NCI-H226 (cell line): ENCODE measurements around the gene CAMK4.
A peak's percentile ranks its signal among the peaks of the same experiment; 100 is the strongest.

Source experiments
- DNase-seq: peaks from one replicate; pipeline ENCODE4 v3.0.0-alpha.2; 2015

CAMK4 gene

DNA sequence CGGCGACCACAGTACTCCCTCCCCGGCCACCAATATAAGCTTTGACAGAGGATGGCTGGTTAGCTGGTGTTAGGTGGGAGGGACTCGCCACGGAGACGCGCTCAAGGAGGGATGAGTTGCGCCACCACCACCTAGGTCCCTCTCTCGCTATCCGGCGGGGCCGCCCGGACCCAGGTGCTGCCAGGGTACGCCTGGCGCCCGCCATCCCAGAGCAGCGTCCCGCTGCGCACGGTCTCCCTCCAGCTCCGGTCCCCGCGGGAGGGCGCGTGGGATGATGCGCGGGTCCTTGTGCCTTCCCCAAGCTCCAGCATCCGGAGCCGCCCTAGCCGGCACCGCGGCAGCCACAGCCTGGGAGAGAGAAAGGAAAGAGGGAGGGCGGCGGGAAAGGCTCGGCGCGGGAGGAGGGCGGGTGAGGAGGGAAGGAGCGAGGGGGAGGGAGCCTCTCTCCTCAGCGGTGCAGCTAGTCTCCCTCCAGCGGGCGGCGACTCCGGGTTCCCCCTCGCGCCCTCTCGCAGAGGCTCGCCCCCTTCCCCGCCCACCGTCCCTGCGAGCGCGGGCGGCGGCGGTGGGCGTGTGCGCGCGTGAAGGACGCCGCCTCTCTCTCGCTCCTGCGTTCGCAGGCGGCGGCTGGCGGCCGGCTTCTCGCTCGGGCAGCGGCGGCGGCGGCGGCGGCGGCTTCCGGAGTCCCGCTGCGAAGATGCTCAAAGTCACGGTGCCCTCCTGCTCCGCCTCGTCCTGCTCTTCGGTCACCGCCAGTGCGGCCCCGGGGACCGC, at the start of gene CAMK4:
Gene CAMK4 (plus strand): TSS at position 598 of the 774 bp plus-strand sequence. CDS start 100 bp downstream, at position 698.
- DNase-seq = peak; percentile 82

DNA sequence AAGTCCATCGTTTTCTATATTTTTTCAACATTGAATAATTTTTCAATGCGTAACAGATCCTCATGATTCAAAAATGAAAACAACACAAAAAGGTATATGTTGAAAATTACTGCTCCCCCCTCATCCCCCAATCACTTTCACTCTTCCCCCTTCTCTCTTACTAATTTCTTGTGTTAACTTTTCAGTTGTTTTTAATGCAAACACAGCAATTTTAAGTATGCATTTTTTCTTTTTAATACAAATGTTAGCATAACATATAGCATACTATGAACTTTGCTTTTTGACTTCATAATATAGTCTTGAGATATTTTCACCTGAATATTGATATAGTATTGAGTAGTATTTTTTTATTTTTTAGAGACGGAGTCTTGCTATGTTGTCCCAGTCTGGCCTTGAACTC, 41.1 kb upstream of the CAMK4 start:
- DNase-seq = no peak

DNA sequence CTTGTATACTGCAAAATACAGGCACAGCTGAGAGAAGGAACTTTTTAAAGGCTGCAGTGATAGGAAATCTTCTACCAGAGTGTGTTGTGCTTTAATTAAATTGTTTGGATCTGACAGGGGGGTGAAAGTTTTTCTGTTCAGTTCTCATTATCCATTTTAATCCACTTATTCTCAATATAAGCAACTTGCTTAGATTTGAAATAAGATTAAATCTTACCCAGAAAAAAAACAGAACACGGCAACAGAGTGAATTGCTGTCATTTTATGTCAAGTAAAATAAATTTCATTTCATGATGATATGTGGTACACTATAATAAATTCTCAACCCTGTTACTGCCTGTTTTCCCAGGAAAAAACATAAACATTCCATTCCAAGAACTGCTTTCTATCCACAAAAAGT, 37.1 kb upstream of the CAMK4 start:
- no peak for DNase-seq

- no peak for DNase-seq
Observed at GRCh38 chr5:111194053-111194452, 30.1 kb upstream of the CAMK4 start.

DNA sequence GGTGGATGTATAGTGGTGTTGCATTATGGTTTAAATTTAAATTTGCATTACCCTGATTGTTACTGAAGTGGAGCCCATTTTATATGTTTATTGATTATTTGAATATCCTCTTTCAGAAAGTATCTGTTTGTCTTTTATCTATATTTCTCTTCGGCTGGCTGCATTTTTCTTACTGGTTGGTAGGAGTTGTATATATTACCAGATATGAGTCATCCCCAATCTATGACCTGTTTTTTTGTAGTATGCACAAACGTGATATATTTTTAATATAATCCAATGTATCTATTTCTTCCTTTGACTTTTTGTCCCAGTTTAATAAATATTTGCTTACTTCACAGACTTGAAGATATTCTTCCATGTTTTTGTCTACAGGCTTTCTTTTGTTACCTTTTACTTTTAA, 29.3 kb upstream of the CAMK4 start:
- no peak for DNase-seq

GRCh38 chr5:111197523-111197922, 26.7 kb upstream of the CAMK4 start:
- DNase-seq = peak; percentile 14

DNA sequence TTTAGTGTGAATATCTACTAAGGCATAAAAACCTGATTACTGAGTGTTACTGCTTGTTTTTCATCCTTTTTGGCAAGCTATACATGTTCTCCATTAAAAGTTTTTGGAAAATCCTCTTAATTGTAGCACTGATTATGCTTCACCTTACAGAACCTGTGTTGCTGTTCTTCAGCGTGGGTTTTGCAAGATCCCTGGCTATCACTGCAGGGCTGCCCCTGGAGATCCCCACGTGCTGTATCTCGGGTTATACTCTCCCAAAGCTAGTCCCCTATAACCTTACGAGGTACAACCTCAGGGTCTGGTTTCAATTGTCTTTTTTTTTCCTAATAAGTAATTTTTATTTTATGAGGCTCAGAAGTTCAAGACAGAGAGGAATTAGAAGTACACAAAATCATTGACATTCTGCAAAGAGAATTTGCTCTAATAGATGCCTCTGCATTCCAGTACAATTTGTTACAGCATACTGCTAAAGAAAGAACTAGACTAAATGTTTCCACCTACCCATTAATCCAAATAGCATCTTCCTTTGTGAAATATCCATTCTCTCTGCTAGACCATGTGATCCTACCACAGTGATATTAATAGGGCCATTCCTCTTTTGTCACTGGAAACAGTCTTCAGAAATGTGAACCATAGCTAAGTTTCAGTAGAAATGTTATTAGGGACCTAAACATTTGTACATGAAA, 25.8 kb upstream of the CAMK4 start:
- no peak for DNase-seq

DNA sequence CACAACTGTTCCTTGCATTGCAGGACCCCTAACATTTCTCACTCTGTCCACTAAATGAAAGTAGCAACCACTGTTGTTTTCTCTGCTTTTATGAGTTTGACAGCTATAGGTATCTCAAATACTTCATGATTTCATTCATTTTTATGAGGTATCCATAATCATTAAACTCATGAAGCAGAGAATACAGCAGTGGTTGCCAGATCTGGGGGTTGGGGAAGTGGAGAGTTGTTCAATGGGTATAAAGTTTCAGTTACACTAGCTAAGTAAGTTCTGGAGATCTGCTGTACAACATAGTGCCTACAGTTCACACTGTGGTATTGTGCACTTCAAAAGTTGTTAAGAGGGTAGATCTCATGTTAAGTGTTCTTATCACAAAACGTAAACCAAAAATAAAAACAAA, 23.4 kb upstream of the CAMK4 start:
- no peak for DNase-seq

DNA sequence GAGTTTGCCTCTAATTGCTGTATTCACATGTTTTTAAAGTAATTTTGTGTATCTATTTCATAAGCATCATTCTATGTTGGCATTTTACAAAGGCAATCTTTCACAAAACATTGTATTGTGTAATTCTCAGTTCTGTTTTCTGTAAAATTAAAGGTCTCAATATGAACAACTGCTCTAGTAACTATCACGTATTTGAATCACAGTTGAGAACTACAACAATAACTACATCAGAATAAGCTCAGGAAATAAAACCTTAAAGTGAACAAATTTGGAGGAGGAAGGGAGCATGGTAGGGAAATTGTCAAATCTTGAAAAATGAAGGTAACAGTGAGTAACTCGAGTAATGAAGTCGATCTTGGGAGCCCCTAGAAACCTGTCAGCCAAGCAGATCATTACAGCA, 22.5 kb upstream of the CAMK4 start:
- DNase-seq = no peak

DNA sequence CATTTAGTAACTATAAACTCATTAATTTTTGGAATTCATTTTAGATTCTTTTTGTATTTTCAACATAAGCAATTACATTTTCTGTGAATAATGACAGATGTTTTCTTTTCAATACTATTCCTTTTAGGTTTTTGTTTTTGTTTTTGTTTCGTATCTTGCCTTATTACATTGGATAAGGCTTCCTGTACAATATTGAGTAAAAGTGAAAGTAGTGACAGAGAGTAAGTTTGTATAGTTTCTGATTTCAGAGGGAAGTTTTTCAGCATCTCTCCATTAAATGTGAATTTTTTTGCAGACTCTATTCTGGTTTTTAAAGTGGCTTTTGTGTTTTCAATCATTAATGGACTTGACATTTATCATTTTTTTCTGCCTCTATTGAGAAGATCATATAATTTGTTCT, 12.8 kb upstream of the CAMK4 start:
- no peak for DNase-seq

- DNase-seq = no peak
Observed at GRCh38 chr5:111214052-111214742, 10.0 kb upstream of the CAMK4 start.

GRCh38 chr5:111215971-111216370, 8.2 kb upstream of the CAMK4 start:
- DNase-seq = no peak

DNA sequence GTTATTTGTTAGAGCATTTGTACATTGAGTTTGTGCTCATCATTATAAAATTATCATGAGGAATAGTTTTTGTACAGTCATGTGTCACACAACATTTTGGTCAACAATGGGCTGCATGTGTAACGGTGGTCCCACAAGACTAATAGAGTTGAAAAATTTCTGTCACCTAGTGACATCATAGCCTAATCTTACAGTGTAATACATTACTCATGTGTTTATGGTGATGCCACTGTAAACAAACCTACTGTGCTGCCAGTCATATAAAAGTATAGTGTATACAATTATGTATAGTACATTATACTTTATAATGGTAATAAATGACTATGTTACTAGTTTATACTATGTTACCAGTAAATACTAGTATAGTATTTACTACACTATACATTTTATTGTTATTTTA, 3.0 kb upstream of the CAMK4 start:
- DNase-seq = no peak

- DNase-seq = no peak
Observed at GRCh38 chr5:111223101-111223786, 940 bp upstream of the CAMK4 start.

DNA sequence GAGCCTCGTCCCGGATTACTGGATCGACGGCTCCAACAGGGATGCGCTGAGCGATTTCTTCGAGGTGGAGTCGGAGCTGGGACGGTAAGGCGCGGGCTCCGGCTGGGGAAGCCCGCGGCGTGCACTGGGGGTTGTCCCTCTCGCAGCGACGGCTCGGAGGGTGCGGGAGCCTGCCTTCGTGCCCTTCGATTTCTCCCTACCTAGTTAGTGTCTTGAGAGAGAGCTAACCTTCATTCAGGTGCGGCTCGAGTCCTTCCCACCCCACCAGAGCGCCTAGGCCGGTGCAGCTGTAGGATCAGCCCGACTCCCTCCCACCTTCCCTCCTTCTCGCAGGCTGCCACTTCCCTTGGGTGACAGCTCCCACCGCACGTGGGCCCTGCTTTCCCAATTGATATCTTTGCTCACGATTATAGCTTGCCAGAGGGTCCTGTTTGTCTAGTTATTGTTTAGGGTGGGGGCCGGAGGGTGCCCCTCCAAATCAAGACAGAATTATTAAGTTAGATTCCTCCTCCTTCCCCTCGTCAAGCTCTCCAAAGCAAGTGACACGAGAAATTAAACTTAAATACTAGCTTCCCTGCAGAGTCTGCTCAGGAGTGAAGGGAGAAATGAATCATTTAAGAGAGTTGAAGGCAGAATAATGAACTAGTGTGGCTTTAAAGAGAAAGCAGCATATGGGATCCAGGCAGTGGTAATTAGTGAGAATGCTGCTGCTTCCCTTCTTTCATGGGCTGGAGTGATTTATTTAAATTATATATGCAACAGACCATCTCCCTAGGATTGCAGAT, 569 bp downstream of the CAMK4 start:
- no peak for DNase-seq

GRCh38 chr5:111225926-111226325, 1.7 kb downstream of the CAMK4 start:
- no peak for DNase-seq

- no peak for DNase-seq
Observed at GRCh38 chr5:111226556-111226955, 2.4 kb downstream of the CAMK4 start.

DNA sequence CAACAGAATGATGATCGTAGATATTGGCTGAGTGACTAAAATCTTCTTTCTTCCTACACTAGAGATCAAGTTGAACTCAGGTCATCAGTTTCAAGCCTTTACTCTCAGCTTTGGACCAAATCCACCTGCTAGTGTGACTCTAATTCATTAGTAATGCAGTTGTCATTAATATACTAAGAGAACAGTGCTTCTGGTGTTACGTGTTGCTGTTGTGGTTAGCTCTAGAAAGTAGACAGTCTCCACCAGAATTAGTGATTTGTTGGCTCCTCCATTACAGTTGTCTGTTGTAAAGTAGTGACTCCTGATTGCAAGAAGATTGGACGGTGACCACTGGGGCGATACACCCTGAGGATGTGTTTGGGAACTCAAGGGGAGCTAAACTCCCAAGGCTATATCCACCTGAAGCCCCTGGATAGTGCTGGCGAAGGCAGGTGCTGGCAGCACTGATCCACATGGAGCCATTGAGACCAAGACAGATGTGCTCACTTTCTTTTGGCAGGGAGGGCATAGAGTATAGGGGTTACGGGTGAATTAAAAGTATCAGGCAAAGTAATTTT, 3.1 kb downstream of the CAMK4 start:
- no peak for DNase-seq

DNA sequence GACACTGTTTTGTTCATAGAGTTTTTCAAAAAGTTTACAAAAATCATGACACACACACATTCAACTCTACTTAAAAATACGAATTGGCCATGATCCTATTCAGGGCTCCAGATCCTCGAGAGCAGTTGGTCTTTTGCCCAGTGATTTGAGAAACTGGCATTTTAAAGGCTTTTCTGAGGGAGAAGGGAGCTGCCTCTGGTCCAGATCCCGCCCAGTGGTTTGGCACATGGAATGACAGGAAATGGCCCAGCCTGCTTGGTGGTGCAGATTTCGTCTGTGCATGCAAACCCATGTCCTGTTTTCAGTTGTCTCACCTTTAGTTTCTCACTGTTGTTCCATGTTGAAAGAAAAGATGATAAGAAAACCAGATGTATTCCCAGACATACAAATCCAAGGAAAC, 3.6 kb downstream of the CAMK4 start:
- DNase-seq = peak; percentile 78

GRCh38 chr5:111228520-111229220, 4.5 kb downstream of the CAMK4 start:
- no peak for DNase-seq

DNA sequence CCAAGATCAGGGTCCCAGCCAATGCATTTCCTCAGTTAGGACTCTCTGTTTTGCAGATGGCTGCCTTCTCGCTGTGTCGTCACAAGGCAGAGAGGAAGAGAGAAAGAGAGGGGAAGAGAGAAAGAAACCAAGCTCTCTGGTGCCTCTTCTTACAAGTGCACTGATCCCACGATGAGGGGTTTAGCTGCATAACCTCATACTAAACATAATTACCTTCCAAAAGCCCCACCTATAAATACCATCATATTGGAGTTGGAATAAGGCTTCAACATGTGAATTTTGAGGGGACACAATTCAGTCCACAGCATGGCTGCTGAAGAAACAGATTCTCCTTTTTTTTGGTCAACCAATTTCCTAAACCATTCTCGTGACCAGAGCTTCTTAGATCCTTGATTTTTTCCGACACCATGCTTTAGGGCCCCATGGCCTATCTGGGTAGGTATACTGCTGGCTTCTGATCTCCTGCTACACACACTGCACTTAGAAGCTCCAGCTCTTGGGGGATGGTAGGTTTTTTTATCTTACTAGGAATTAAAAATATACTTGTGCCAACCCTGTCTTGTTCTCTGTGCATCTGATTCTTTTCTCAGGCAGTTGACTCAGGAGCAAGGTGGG, 5.1 kb downstream of the CAMK4 start:
- no peak for DNase-seq
